Kidney (tissue), 14 donors: ENCODE results near the gene SLC12A3. TPM values are rescaled to one million over a fixed set of nuclear protein-coding genes. Genes with fewer than 3 reads are reported as not detected.

Experiments used
- DNase-seq, 5 donors: peaks; one replicate each; pipeline ENCODE4 v3.0.0-alpha.2; 2013 to 2020
- FAIRE-seq: peaks from 2 replicates; lab custom pipeline; 2012; peaks lifted over from hg19 to GRCh38; lab: Jason Lieb, UNC
- H3K27ac ChIP-seq, 2 donors: one replicate each; pipeline ENCODE4 v1.7.0; 2013; ENCODE audit warnings: low read depth in 2 of 2, low read length in 2 of 2, inconsistent platforms in 1 of 2
- H3K27me3 ChIP-seq: one replicate; pipeline ENCODE4 v1.7.1; 2013; ENCODE audit warnings: low read length, inconsistent platforms; ENCODE audit not compliant: control insufficient read depth, insufficient read depth
- H3K36me3 ChIP-seq, 3 donors: one replicate each; pipeline versions ENCODE4 v1.7.0 to v1.7.1; 2013; ENCODE audit warnings: low read length in 3 of 3, control low read depth in 1 of 3, inconsistent platforms in 1 of 3; ENCODE audit not compliant: insufficient read depth in 3 of 3, control insufficient read depth in 2 of 3
- H3K4me1 ChIP-seq, 3 donors: one replicate each; pipeline versions ENCODE4 v1.7.0 to v1.7.1; 2013; ENCODE audit warnings: low read length in 3 of 3, inconsistent platforms in 1 of 3, low read depth in 1 of 3; ENCODE audit not compliant: control insufficient read depth in 2 of 3, insufficient read depth in 2 of 3
- H3K4me3 ChIP-seq, 3 donors: one replicate each; pipeline versions ENCODE4 v1.7.0 to v1.8.1; 2013; ENCODE audit warnings: low read length in 3 of 3, control low read depth in 1 of 3, inconsistent platforms in 1 of 3
- H3K9ac ChIP-seq, 3 donors: one replicate each; pipeline versions ENCODE4 v1.7.0 to v1.7.1; 2013; ENCODE audit warnings: low read length in 3 of 3, control low read depth in 1 of 3, inconsistent platforms in 1 of 3
- H3K9me3 ChIP-seq, 3 donors: one replicate each; pipeline versions ENCODE4 v1.7.0 to v1.7.1; 2013; ENCODE audit warnings: low read length in 3 of 3, control low read depth in 1 of 3, inconsistent platforms in 1 of 3; ENCODE audit not compliant: control insufficient read depth in 2 of 3, insufficient read depth in 1 of 3
- CTCF ChIP-seq: IDR thresholded peaks from 3 replicates; pipeline ENCODE4 v1.5.1; 2012; ENCODE audit warnings: mild to moderate bottlenecking, moderate library complexity, borderline replicate concordance; ENCODE audit not compliant: insufficient read depth; ENCODE audit errors: extremely low read depth
- intact Hi-C: fragments of 100-400 bp; cut with DNase I; formaldehyde crosslinking; loops from one replicate; pipeline ENCODE4 v1.11.1; 2022
- polyA plus RNA-seq: library from polyadenylated mRNA; stranded (reverse); fragments of 350-450 nt; fragmentation: Illumina TruSeq; extraction: RNeasy Lipid Tissue Mini Kit (QIAGEN cat#74804); gene quantifications from one replicate; pipeline ENCODE4 v1.2.3, GENCODE V29; 2014; ENCODE audit warnings: low read depth, low replicate concordance; ENCODE audit not compliant: insufficient read depth
- total RNA-seq: library from RNA; stranded (reverse); fragmentation: NEBNext Ultra II Directional; extraction: Animal tissue kit (Norgen Biotek cat#: 25700); gene quantifications from one replicate; pipeline ENCODE4 v1.2.1, GENCODE V29; 2021
- donor health status: control.
- donor health status: control.
- donor health status: control.
- donor health status: control.
- donor health status: control.
- donor health status: DM: yes; HTN: yes; CAD: no.
- donor health status: Normal renal cell carcinoma (clear cell type).

Gene SLC12A3
- total and polyA plus RNA-seq, 2 donors from 2014 or later, result 5.4 to 277 TPM

DNA sequence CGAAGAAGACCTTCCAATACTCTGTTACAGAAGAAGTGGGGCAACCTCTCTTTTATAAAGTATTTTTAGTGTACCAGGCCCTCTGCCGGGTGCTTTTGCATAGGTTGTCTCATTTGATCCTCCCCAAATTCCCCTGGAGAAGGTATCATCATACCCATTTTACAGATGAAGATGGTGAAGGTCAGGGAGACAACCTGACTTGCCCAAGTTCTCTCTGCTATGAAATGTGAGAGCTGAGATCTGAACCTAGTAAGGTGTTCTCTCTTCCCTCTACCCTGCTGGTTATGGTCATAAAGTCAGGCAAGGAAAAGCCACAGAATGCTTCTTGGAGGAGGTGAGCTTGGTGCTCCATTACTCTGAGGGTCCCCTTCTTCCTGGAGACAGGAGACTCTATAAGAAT is 38.9 kb downstream of the SLC12A3 start:
- H3K4me3 ChIP-seq, result no peak overlapping the region
- H3K9me3 ChIP-seq, result no peaks in the 10 kb centered on the region
- TF ChIP-seq CTCF, result no peak
- no peak for FAIRE-seq
- H3K27me3 ChIP-seq, result no peaks in the 10 kb centered on the region
- H3K4me1 ChIP-seq, result no peaks in the 10 kb centered on the region
- intact Hi-C loops, result no loop called here
- no peak overlapping the region for H3K27ac ChIP-seq
- no peak overlapping the region for H3K9ac ChIP-seq
- H3K36me3 ChIP-seq, result no peaks in the 10 kb centered on the region
- no peak for DNase-seq

DNA sequence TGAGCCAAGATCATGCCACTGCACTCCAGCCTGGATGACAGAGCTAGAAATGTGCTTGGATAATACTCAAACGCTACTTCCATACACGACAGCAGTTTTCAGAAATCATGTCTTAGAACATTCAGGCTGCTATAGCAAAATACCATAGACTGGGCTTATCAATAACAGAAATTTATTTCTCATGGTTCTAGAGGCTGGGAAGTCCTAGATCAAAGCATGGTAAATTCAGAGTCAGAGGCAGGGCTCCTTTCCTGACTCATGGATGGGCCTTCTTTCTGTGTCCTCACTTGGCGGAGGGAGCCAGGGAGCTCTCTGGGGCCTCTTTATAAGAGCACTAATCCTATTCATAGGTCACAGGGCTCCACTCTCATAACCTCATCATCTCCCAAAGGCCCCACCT is 42.4 kb downstream of the SLC12A3 start:
- Histone ChIP-seq H3K4me1 (peaks cover 0 to 8% (median 0%) of the 10 kb centered on the region in 3 donors), H3K27me3 (no peaks in the 10 kb centered on the region), H3K4me3 (no peak overlapping the region), H3K27ac (no peak overlapping the region), H3K9me3 (no peaks in the 10 kb centered on the region), H3K9ac (no peak overlapping the region), H3K36me3 (no peaks in the 10 kb centered on the region)
- FAIRE-seq (no peak), DNase-seq (no peak)
- intact Hi-C loops, result no loop called here
- no peak for TF ChIP-seq CTCF

- intact Hi-C loops, result no loop called here
- peaks cover 0 to 14% (median 5%) of the 10 kb centered on the region in 3 donors for H3K4me1 ChIP-seq
- DNase-seq (peak in 1 of 5 donors; percentile 39), FAIRE-seq (no peak)
- TF ChIP-seq CTCF, result no peak
- H3K27me3 ChIP-seq, result no peaks in the 10 kb centered on the region
- H3K9me3 ChIP-seq, result no peaks in the 10 kb centered on the region
- H3K27ac ChIP-seq, result peak overlapping the region in 1 of 2 donors; percentile 16
- no peak overlapping the region for H3K4me3 ChIP-seq
- no peaks in the 10 kb centered on the region for H3K36me3 ChIP-seq
- H3K9ac ChIP-seq, result no peak overlapping the region
Observed at GRCh38 chr16:56909527-56909979, 44.5 kb downstream of the SLC12A3 start.

DNA sequence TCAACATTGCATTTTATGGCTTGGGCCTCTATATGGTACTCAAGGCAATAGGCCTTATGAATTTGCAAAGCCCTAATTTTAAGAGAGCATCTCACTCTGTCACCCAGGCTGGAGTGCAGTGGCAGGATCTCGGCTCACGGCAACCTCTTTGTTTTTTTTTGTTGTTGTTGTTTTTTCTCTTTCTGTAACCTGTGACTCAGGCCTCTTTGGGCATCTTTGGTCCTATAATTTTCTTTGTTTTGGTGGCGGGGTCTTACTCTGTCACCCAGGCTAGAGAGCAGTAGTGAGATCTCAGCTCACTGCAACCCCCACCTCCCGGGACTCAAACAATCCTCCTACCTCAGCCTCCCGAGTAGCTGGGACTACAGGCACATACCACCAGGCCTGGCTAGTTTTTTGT is 45.1 kb downstream of the SLC12A3 start:
- Histone ChIP-seq H3K4me3 (no peak overlapping the region), H3K9ac (no peak overlapping the region), H3K36me3 (no peaks in the 10 kb centered on the region), H3K27ac (peak overlapping the region; percentile 17 to 39), H3K4me1 (peaks cover 0 to 19% (median 5%) of the 10 kb centered on the region in 3 donors), H3K27me3 (no peaks in the 10 kb centered on the region), H3K9me3 (no peaks in the 10 kb centered on the region)
- no peak for FAIRE-seq
- TF ChIP-seq CTCF, result no peak
- no peak for DNase-seq
- intact Hi-C loops, result no loop called here
